ENCODE data around the gene STAC3. TPM values are rescaled to one million over a fixed set of nuclear protein-coding genes. Genes with fewer than 3 reads are reported as not detected.

The STAC3 gene
- total and polyA plus RNA-seq, 2 of the 8 experiments (the other 6 are each of a cell fraction or from before 2014, with no cell fraction given): 0.70 to 1.3 TPM

GRCh38 chr12:57201631-57202030 lies 49.4 kb downstream of the STAC3 start (continued):
- TF ChIP-seq, protein P1, sequence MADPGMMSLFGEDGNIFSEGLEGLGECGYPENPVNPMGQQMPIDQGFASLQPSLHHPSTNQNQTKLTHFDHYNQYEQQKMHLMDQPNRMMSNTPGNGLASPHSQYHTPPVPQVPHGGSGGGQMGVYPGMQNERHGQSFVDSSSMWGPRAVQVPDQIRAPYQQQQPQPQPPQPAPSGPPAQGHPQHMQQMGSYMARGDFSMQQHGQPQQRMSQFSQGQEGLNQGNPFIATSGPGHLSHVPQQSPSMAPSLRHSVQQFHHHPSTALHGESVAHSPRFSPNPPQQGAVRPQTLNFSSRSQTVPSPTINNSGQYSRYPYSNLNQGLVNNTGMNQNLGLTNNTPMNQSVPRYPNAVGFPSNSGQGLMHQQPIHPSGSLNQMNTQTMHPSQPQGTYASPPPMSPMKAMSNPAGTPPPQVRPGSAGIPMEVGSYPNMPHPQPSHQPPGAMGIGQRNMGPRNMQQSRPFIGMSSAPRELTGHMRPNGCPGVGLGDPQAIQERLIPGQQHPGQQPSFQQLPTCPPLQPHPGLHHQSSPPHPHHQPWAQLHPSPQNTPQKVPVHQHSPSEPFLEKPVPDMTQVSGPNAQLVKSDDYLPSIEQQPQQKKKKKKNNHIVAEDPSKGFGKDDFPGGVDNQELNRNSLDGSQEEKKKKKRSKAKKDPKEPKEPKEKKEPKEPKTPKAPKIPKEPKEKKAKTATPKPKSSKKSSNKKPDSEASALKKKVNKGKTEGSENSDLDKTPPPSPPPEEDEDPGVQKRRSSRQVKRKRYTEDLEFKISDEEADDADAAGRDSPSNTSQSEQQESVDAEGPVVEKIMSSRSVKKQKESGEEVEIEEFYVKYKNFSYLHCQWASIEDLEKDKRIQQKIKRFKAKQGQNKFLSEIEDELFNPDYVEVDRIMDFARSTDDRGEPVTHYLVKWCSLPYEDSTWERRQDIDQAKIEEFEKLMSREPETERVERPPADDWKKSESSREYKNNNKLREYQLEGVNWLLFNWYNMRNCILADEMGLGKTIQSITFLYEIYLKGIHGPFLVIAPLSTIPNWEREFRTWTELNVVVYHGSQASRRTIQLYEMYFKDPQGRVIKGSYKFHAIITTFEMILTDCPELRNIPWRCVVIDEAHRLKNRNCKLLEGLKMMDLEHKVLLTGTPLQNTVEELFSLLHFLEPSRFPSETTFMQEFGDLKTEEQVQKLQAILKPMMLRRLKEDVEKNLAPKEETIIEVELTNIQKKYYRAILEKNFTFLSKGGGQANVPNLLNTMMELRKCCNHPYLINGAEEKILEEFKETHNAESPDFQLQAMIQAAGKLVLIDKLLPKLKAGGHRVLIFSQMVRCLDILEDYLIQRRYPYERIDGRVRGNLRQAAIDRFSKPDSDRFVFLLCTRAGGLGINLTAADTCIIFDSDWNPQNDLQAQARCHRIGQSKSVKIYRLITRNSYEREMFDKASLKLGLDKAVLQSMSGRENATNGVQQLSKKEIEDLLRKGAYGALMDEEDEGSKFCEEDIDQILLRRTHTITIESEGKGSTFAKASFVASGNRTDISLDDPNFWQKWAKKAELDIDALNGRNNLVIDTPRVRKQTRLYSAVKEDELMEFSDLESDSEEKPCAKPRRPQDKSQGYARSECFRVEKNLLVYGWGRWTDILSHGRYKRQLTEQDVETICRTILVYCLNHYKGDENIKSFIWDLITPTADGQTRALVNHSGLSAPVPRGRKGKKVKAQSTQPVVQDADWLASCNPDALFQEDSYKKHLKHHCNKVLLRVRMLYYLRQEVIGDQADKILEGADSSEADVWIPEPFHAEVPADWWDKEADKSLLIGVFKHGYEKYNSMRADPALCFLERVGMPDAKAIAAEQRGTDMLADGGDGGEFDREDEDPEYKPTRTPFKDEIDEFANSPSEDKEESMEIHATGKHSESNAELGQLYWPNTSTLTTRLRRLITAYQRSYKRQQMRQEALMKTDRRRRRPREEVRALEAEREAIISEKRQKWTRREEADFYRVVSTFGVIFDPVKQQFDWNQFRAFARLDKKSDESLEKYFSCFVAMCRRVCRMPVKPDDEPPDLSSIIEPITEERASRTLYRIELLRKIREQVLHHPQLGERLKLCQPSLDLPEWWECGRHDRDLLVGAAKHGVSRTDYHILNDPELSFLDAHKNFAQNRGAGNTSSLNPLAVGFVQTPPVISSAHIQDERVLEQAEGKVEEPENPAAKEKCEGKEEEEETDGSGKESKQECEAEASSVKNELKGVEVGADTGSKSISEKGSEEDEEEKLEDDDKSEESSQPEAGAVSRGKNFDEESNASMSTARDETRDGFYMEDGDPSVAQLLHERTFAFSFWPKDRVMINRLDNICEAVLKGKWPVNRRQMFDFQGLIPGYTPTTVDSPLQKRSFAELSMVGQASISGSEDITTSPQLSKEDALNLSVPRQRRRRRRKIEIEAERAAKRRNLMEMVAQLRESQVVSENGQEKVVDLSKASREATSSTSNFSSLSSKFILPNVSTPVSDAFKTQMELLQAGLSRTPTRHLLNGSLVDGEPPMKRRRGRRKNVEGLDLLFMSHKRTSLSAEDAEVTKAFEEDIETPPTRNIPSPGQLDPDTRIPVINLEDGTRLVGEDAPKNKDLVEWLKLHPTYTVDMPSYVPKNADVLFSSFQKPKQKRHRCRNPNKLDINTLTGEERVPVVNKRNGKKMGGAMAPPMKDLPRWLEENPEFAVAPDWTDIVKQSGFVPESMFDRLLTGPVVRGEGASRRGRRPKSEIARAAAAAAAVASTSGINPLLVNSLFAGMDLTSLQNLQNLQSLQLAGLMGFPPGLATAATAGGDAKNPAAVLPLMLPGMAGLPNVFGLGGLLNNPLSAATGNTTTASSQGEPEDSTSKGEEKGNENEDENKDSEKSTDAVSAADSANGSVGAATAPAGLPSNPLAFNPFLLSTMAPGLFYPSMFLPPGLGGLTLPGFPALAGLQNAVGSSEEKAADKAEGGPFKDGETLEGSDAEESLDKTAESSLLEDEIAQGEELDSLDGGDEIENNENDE (IDR thresholded peaks at IDR 0.05; ENCODE audit: insufficient replicate concordance, low read length): no peak
- TF ChIP-seq ZNF274 (IDR thresholded peaks at IDR 0.05; ENCODE audit: borderline replicate concordance, extremely low read depth, low read length): no peak
- TF ChIP-seq TEAD4 (IDR thresholded peaks at IDR 0.05; ENCODE audit: low read depth, low read length): no peak
- TF ChIP-seq SUZ12 (IDR thresholded peaks at IDR 0.05; ENCODE audit: low read length): no peak
- no peak for TF ChIP-seq TAF1 (IDR thresholded peaks at IDR 0.05; ENCODE audit: low read depth, low read length)
- no peak for TF ChIP-seq RFX5 (IDR thresholded peaks at IDR 0.05; ENCODE audit: borderline replicate concordance, low read depth, low read length)
- no peak for TF ChIP-seq ASH2L (IDR thresholded peaks at IDR 0.05; ENCODE audit: low read length)
- no peak for TF ChIP-seq CTBP2 (IDR thresholded peaks at IDR 0.05; ENCODE audit: borderline replicate concordance, insufficient read depth, insufficient read length, low read length)
- TF ChIP-seq SAP30 (IDR thresholded peaks at IDR 0.05; ENCODE audit: insufficient read depth, insufficient replicate concordance, low read length): no peak
- TF ChIP-seq BRCA1 (IDR thresholded peaks at IDR 0.05; ENCODE audit: low read depth, low read length): no peak
- TF ChIP-seq RNF2 (IDR thresholded peaks at IDR 0.05; ENCODE audit: borderline replicate concordance, low read depth, low read length, missing control alignments, poor library complexity, severe bottlenecking): no peak
